IPS DF 6.9 (cell line): ENCODE results near the gene B4GALNT4.

Source experiments
- DNase-seq: peaks from one replicate; pipeline ENCODE4 v3.0.0-alpha.2; 2013; ENCODE audit warnings: low read depth, low spot score
- H3K27ac ChIP-seq: one replicate; pipeline ENCODE4 v1.5.1; 2013; ENCODE audit warnings: low read length, control low read depth
- H3K27me3 ChIP-seq: 2 replicates; pipeline ENCODE4 v1.6.1; 2013; ENCODE audit warnings: mild to moderate bottlenecking, low read length; ENCODE audit not compliant: control insufficient read depth, insufficient read depth
- H3K36me3 ChIP-seq: 2 replicates; pipeline ENCODE4 v1.6.1; 2013; ENCODE audit warnings: low read length; ENCODE audit not compliant: control insufficient read depth, insufficient read depth
- H3K4me1 ChIP-seq: 2 replicates; pipeline ENCODE4 v1.6.1; 2013; ENCODE audit warnings: low read length; ENCODE audit not compliant: control insufficient read depth, insufficient read depth
- H3K4me3 ChIP-seq: 2 replicates; pipeline ENCODE4 v1.5.1; 2013; ENCODE audit warnings: mild to moderate bottlenecking, low read length
- H3K9me3 ChIP-seq: 2 replicates; pipeline ENCODE4 v1.6.1; 2013; ENCODE audit warnings: low read length, inconsistent platforms; ENCODE audit not compliant: control insufficient read depth, insufficient read depth
- WGBS: extraction: QIAGEN DNeasy Blood & Tissue Kit; methylation state at CpG from one replicate; pipeline ENCODE4 v1.1.7; 2013; ENCODE audit warnings: mixed read lengths, missing lambda C conversion rate; ENCODE audit not compliant: insufficient read length, insufficient coverage; 5-methylcytosine and 5-hydroxymethylcytosine counted together

Gene B4GALNT4

GRCh38 chr11:370070-370941 is 1.0 kb downstream of the B4GALNT4 start:
- no CpG with 5 or more reads among the region's 42 CpGs for WGBS
- peaks cover 8% of the 10 kb centered on the region for H3K4me1 ChIP-seq
- H3K27ac ChIP-seq: no peak overlapping the region
- peaks cover 14% of the 10 kb centered on the region for H3K36me3 ChIP-seq
- peak overlapping the region; percentile 47; the same call in 1 of the 2 replicates for H3K4me3 ChIP-seq
- no peaks in the 10 kb centered on the region for H3K27me3 ChIP-seq
- H3K9me3 ChIP-seq: no peaks in the 10 kb centered on the region
- DNase-seq: no peak

GRCh38 chr11:371051-371450 is 1.8 kb downstream of the B4GALNT4 start:
- no peak for DNase-seq
- H3K4me3 ChIP-seq: no peak overlapping the region
- no peaks in the 10 kb centered on the region for H3K9me3 ChIP-seq
- peaks cover 18% of the 10 kb centered on the region for H3K36me3 ChIP-seq
- peaks cover 8% of the 10 kb centered on the region for H3K4me1 ChIP-seq
- no peaks in the 10 kb centered on the region for H3K27me3 ChIP-seq
- WGBS: no CpG with 5 or more reads among the region's 5 CpGs
- H3K27ac ChIP-seq: no peak overlapping the region

- Histone ChIP-seq H3K36me3 (peaks cover 18% of the 10 kb centered on the region), H3K9me3 (no peaks in the 10 kb centered on the region), H3K4me1 (peaks cover 8% of the 10 kb centered on the region), H3K27me3 (no peaks in the 10 kb centered on the region), H3K4me3 (no peak overlapping the region), H3K27ac (no peak overlapping the region)
- no peak for DNase-seq
- no CpG with 5 or more reads among the region's 19 CpGs for WGBS
Observed at GRCh38 chr11:371716-372590, 2.7 kb downstream of the B4GALNT4 start.

- no peaks in the 10 kb centered on the region for H3K9me3 ChIP-seq
- peaks cover 6% of the 10 kb centered on the region for H3K4me1 ChIP-seq
- no CpG with 5 or more reads among the region's 41 CpGs for WGBS
Observed at GRCh38 chr11:372809-373715, 3.8 kb downstream of the B4GALNT4 start.

GRCh38 chr11:373716-374551 is 4.6 kb downstream of the B4GALNT4 start:
- no peak for DNase-seq
- Histone ChIP-seq H3K4me1 (no peaks in the 10 kb centered on the region), H3K4me3 (no peak overlapping the region), H3K27me3 (no peaks in the 10 kb centered on the region), H3K36me3 (peaks cover 22% of the 10 kb centered on the region), H3K9me3 (no peaks in the 10 kb centered on the region), H3K27ac (no peak overlapping the region)
- WGBS: no CpG with 5 or more reads among the region's 23 CpGs

More at GRCh38 chr11:372809-373715, 3.8 kb downstream of the B4GALNT4 start:
- H3K4me3 ChIP-seq: no peak overlapping the region
- DNase-seq: no peak
- peaks cover 20% of the 10 kb centered on the region for H3K36me3 ChIP-seq
- H3K27me3 ChIP-seq: no peaks in the 10 kb centered on the region
- H3K27ac ChIP-seq: no peak overlapping the region

DNA sequence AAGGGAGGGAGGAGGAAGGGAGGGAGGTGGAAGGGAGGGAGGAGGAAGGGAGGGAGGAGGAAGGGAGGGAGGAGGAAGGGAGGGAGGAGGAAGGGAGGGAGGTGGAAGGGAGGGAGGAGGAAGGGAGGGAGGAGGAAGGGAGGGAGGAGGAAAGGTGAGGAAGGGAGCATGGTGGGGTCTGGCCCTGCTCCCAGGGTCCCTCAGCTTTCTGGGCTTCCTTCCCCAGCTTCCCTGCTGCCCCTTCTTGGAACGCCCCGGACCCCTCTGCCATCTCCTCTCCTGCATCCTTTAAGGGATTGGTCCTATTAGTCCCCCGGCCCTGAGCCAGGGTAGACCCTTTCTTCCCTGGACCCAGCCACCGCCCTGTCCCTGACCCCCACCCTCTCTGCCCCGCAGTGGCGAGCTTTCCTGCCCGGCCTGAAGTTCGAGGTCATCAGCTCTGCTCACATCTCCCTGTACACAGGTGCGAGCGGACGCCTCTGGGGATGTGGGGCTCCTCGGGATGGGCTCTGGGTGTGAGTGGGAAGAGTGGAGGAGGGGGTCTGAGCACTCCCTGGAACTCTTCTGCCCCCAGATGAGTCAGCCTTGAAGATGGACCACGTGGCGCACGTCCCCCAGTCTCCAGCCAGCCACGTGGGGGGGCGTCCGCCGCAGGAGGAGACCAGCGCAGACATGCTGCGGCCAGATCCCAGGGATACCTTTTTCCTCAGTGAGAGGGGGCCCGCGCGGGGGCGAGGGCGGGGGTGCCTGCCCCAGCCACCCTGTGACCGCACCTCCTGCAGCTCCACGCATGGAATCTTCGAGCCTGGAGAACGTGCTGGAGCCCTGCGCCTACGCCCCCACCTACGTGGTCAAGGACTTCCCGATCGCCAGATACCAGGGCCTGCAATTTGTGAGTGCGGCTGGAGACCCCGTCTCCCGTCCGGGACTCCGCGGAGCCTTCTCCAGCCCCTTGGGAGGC is 6.0 kb downstream of the B4GALNT4 start:
- H3K9me3 ChIP-seq: no peaks in the 10 kb centered on the region
- H3K27me3 ChIP-seq: no peaks in the 10 kb centered on the region
- no peak overlapping the region for H3K4me3 ChIP-seq
- H3K4me1 ChIP-seq: no peaks in the 10 kb centered on the region
- no CpG with 5 or more reads among the region's 41 CpGs for WGBS
- no peak overlapping the region for H3K27ac ChIP-seq
- no peak for DNase-seq
- H3K36me3 ChIP-seq: peaks cover 36% of the 10 kb centered on the region

- H3K27me3 ChIP-seq: no peaks in the 10 kb centered on the region
- DNase-seq: no peak
- H3K4me3 ChIP-seq: no peak overlapping the region
- H3K36me3 ChIP-seq: peaks cover 36% of the 10 kb centered on the region
- no peaks in the 10 kb centered on the region for H3K9me3 ChIP-seq
- WGBS: no CpG with 5 or more reads among the region's 70 CpGs
- H3K27ac ChIP-seq: no peak overlapping the region
- no peaks in the 10 kb centered on the region for H3K4me1 ChIP-seq
Observed at GRCh38 chr11:376531-377173, 7.4 kb downstream of the B4GALNT4 start.

GRCh38 chr11:377174-377865 is 8.0 kb downstream of the B4GALNT4 start:
- Histone ChIP-seq H3K36me3 (peaks cover 32% of the 10 kb centered on the region), H3K4me3 (no peak overlapping the region), H3K27ac (no peak overlapping the region), H3K27me3 (no peaks in the 10 kb centered on the region), H3K9me3 (no peaks in the 10 kb centered on the region), H3K4me1 (no peaks in the 10 kb centered on the region)
- no CpG with 5 or more reads among the region's 44 CpGs for WGBS
- no peak for DNase-seq
